Measurements from ENCODE around the gene SUSD6.

SUSD6 gene

DNA sequence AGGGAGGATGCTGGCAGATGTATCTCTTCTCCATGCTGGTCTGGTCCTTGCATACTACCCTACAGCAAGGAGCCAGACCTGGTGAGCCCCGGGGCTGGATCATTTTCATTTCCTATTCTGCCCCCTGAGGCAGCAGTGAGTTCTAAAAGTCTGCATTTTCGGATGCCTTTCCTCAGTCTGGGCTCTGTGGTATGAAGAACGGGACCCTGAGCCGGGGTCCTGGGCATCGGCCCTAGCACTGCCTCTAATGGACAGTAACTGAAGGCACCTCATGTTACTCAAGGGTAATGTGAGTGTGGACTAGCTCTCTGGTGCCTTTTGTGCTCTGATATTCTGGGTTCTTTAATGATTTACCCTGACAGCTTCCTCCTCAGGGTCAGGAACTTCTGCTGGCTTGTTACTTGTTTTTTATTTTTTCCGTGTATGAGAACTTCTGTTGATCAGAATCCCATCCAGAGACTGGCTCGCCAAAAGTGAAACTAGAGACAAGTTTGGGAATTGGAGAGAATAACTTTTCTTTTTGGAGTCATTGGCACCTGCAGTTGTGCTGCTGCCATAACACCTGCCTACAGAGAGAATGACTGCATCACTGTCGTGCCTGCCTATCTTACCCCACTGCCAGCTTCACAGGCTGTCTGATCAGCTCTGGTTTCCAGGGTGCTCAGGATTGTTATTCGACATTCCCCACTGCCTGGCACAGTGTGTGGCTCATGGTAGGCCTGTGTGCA, 62.3 kb downstream of the SUSD6 start:
- no peak for DNase-seq (ENCODE audit: low read depth)

- no peak for DNase-seq (ENCODE audit: low read depth)
These were observed 63.3 kb downstream of the SUSD6 start for GRCh38 chr14:69674546-69675244.

DNA sequence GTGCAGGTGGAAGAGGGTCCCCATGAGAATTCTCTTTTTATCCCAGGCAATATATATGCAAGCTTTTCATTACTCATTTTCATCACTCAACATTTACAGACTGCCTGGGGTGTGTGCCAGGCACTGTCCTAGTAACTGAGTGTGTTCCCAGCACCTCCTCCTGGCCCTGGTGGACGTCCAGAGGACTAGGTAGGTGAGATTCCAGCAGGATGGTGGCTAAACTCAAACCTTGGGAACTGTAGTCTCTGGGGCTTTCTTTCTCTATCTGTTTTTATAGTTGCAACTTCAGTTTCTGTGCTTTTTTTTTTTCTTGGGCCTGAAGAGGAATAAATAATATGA, 63.8 kb downstream of the SUSD6 start:
- no peak for DNase-seq (ENCODE audit: low read depth)

GRCh38 chr14:69675877-69676416, 64.6 kb downstream of the SUSD6 start:
- no peak for DNase-seq (ENCODE audit: low read depth)

DNA sequence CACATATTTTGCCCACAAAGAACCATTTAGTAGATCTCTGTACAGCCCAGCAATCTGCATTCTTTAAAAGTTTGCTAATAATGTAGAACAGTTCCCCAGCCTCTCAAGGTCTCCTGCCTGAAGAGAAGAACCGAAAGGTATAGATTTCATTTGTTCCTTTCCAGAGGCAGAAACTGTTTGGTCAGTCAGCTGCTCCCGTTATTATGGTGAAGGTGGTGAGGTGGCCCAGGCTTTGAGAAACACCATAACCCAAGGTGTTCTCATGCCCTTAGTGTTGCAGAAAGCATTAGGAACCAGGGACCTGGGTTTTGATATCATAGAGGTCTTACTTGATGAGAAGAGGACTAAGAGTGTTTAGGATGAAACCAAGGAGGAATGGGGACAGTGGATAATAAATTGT, 65.3 kb downstream of the SUSD6 start:
- DNase-seq (ENCODE audit: low read depth), result no peak

DNA sequence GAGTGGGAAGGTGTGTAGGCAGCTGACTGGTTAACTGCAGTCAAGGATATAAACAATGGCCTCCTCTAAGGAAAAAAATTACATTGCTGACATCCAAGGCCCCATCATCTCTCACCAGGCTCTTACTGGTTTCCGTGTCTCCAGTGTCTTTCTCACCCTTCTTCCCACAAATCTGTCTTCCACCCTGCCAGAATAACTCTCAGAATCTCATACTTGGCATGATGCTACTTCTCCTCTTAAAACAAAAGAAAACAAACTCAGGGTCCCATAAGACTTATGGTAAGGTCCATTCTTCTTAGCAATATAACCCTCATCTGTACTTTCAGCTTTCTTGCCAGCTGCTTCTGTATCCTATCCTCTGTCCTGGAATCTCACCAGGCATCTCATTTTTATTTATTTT, 68.9 kb downstream of the SUSD6 start:
- no peak for DNase-seq (ENCODE audit: low read depth)

DNA sequence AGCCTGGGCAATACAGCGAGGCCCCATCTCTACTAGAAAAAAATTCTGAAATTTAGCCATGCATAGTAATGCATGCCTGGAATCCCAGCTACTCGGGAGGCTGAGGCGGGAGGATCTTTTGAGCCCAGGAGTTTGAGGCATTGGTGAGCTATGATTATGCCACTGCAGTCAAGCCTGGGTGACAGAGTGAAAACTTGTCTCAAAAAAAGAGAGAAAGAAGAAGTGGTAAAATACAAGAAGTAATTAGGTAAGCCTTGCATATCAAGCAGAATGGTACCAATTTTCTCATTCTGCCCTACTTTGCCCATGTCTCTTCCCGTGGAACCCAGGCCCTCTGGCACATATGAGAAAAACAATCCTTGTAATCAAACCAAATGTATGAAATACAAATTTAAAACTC, 70.7 kb downstream of the SUSD6 start:
- DNase-seq (ENCODE audit: low read depth), result no peak

GRCh38 chr14:69682621-69683263, 71.3 kb downstream of the SUSD6 start:
- no peak for DNase-seq (ENCODE audit: low read depth)

GRCh38 chr14:69683971-69684370, 72.6 kb downstream of the SUSD6 start:
- DNase-seq (ENCODE audit: low read depth), result no peak

DNA sequence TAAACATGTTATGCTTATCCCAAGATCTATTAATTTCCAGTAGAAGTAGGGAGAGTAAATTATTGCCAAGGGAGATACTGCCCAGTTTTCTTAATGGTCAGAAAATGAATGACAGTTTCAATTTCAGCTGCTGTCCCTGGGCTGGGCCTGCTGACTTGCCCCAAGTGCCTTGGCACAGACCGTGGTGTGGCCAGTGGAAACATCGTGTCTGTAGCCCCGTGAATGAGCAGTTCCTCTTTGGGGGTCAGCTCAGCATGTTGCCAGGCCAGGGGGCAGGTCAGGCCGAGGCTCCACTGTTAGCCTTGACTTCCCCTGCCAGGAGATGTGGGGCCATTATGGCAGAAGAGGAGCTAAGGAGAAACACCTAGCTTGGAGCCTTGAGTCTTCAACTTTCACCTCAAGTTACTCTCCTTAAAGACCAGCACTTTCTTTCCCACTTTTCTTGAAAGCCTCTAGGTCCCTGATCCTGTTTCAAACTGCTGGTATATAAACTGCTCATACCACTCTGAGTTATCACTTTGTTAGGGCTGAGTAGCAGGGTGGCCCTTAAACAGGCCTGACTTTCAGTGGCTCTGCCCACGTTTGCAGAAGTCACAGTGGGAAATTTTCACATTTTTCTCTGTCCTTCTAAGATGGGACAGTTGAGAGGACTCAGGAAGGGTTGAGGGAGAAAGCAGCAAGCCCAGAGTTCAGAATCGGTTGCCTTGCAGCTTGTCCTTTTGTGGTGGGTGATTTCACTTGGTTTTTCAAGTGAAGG, 73.2 kb downstream of the SUSD6 start:
- DNase-seq (ENCODE audit: low read depth), result no peak

GRCh38 chr14:69685218-69685616, 73.8 kb downstream of the SUSD6 start:
- DNase-seq (ENCODE audit: low read depth), result peak; percentile 45

GRCh38 chr14:69685716-69686115, 74.3 kb downstream of the SUSD6 start:
- DNase-seq (ENCODE audit: low read depth), result no peak

GRCh38 chr14:69687606-69688298, 76.4 kb downstream of the SUSD6 start:
- no peak for DNase-seq (ENCODE audit: low read depth)

- DNase-seq (ENCODE audit: low read depth), result no peak
These were observed 76.9 kb downstream of the SUSD6 start for GRCh38 chr14:69688299-69688649.

GRCh38 chr14:69690042-69690441, 78.6 kb downstream of the SUSD6 start:
- no peak for DNase-seq (ENCODE audit: low read depth)

GRCh38 chr14:69692594-69692993, 81.2 kb downstream of the SUSD6 start:
- no peak for DNase-seq (ENCODE audit: low read depth)

- no peak for DNase-seq (ENCODE audit: low read depth)
These were observed 81.7 kb downstream of the SUSD6 start for GRCh38 chr14:69693145-69693544.

- no peak for DNase-seq (ENCODE audit: low read depth)
These were observed 82.7 kb downstream of the SUSD6 start for GRCh38 chr14:69693801-69694729.

DNA sequence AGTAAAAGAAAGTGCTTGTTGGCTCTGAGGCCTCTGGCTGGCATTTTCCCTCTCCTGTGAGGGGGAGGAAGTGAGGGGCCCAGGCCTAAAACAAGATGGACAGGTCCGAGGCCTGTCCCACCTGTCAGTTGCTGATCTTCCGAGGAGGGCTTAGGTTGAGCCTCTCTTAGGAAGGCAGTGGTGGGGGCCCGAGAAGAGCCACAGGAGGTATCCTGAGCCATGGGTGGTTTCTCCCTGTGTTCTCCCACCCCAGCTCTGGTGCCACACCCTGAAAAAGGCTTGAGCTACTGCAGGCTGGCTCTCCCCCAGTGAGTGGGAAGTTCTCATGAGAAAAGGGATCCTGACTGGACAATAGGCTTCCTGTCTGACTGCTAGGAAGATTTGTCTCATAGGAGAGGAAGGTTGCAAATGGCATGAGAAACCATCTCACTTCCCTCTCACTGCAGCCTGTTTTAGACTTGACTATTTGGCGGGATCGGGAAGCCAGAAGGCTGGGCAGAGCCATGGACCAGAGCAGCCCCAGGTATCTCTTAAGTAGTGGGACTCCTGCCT, 83.4 kb downstream of the SUSD6 start:
- no peak for DNase-seq (ENCODE audit: low read depth)
